Epithelial cell of umbilical artery (primary cell): ENCODE measurements around the gene ANKRD24. TPM values are rescaled to one million over a fixed set of nuclear protein-coding genes. Genes with fewer than 3 reads are reported as not detected.

Experiments
- total RNA-seq: library from RNA; depleted of rRNA; stranded (reverse); fragments of >200 nt; gene quantifications from 2 replicates; pipeline ENCODE4 v1.2.3, GENCODE V29; 2014

Gene ANKRD24
- total RNA-seq = 0.30 and 0.32 TPM in 2 replicates

GRCh38 chr19:4182084-4182810 is at the start of gene ANKRD24, which contains the start of gene SIRT6:
ANKRD24 (plus strand) TSS chr19:4182689; CDS start chr19:4186426, 3,737 bp downstream.
SIRT6 (minus strand) TSS chr19:4182563; CDS start chr19:4182539, 24 bp downstream.

GRCh38 chr19:4229179-4229931 is 46.9 kb downstream of the ANKRD24 start, which contains the start of gene EBI3:
EBI3 (plus strand) TSS chr19:4229523; CDS start chr19:4229551, 28 bp downstream.

DNA sequence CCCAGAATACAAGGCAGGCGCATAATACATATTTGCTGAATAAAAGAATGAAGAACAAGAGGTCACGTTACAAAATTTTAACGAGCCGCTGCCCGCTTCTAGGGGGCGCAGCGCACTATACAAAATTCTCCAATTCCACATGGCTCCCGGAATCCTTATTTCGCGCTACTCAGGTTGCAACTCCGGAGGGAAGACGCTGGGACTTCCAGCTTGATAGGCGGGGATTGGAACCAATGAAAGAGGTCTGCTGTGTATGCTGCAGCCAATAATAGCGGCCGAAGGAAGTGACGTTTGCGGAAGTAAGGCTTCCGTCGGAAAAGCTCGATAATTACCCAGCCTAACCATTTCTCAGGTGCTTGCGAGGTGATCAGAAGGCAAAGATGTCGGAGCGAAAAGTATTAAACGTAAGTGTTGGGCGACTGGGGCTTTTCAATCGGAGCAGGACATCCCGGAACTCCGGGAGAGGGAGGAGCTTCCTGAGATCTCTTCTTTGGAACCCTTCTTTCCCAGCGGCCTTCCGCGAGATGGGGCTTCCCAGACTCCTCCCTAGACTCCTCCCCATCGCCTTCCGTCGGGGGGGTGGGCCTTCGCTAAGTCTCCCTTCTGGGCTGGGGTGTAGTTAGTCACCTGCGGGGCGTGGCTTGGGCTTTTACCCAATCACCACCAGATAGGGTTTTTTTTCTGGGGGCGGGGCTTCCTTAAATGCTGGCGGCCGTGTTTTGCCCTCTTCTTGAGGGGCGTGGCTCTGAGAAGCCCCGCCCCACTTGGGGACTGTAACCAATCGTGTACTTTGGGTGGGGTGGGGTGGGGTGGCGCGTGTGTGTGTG is 64.5 kb downstream of the ANKRD24 start, which contains the start of gene YJU2:
YJU2 (plus strand) TSS at position 314 of the 827 bp plus-strand sequence; CDS start at position 381, 67 bp downstream.

Other genes with a start within 250 kb of the ANKRD24 start
- not detected in 2 replicates for gene NMRK2, start 249.6 kb upstream of the ANKRD24 start, total RNA-seq
- 200 and 204 TPM in 2 replicates for gene DAPK3, start 211.6 kb upstream of the ANKRD24 start, total RNA-seq
- gene EEF2, start 197.2 kb upstream of the ANKRD24 start, total RNA-seq = 1,310 and 2,319 TPM in 2 replicates
- 17.9 and 24.2 TPM in 2 replicates for gene PIAS4, start 175.0 kb upstream of the ANKRD24 start, total RNA-seq
- gene ZBTB7A, start 115.8 kb upstream of the ANKRD24 start, total RNA-seq = 11.4 and 12.8 TPM in 2 replicates
- gene MAP2K2, start 58.6 kb upstream of the ANKRD24 start, total RNA-seq = 105 and 171 TPM in 2 replicates
- gene CREB3L3, start 29.1 kb upstream of the ANKRD24 start, total RNA-seq = not detected in 2 replicates
- 12.7 and 13.7 TPM in 2 replicates for gene SIRT6, start 126 bp upstream of the ANKRD24 start, total RNA-seq
- gene EBI3, start 46.8 kb downstream of the ANKRD24 start, total RNA-seq = 0.32 and 0.46 TPM in 2 replicates
- gene YJU2, start 64.4 kb downstream of the ANKRD24 start, total RNA-seq = 21.4 and 26.0 TPM in 2 replicates
- not detected in 2 replicates for gene SHD, start 96.6 kb downstream of the ANKRD24 start, total RNA-seq
- not detected in 2 replicates for gene TMIGD2, start 119.7 kb downstream of the ANKRD24 start, total RNA-seq
- gene FSD1, start 121.9 kb downstream of the ANKRD24 start, total RNA-seq = 32.5 and 34.1 TPM in 2 replicates
- gene STAP2, start 156.1 kb downstream of the ANKRD24 start, total RNA-seq = 10.1 and 12.8 TPM in 2 replicates
- 5.6 and 8.8 TPM in 2 replicates for gene MPND, start 160.9 kb downstream of the ANKRD24 start, total RNA-seq
- gene SH3GL1, start 217.9 kb downstream of the ANKRD24 start, total RNA-seq = 24.7 and 27.2 TPM in 2 replicates
- 11.7 and 20.4 TPM in 2 replicates for gene CHAF1A, start 220.0 kb downstream of the ANKRD24 start, total RNA-seq